Caco-2 (cell line): ENCODE data around the gene DRC7. TPM values are rescaled to one million over a fixed set of nuclear protein-coding genes. Genes with fewer than 3 reads are reported as not detected.

Source experiments
- BruUV-seq: library from RNA; stranded (reverse); fragments of 400-500 nt; replicated peaks from 2 replicates; lab custom pipeline; 2021; lab: Mats Ljungman, UMichigan
- CTCF ChIA-PET: fragments of 300-600 bp; sonication (Branson Sonifier 250); formaldehyde crosslinking; loops from one replicate; lab custom pipeline; 2022; ENCODE audit warnings: antibody characterized with exemption; lab: Charles Lee
- POLR2A ChIA-PET: fragments of 300-600 bp; sonication (Branson Sonifier 250); formaldehyde crosslinking; loops from one replicate; lab custom pipeline; 2022; ENCODE audit warnings: antibody characterized with exemption; lab: Charles Lee
- DNase-seq, 2 experiments: peaks; one replicate each; pipeline versions ENCODE4 v3.0.0 to v3.0.0-alpha.2; 2020 to 2022
- H3K27me3 ChIP-seq: replicated peaks from 2 replicates; pipeline ENCODE4 v1.6.0; 2011; ENCODE audit warnings: low read length; ENCODE audit not compliant: control insufficient read depth, insufficient read depth
- H3K36me3 ChIP-seq: 2 replicates; pipeline ENCODE4 v1.5.1; 2011; ENCODE audit warnings: low read length; ENCODE audit not compliant: control insufficient read depth, insufficient read depth
- H3K4me1 ChIP-seq: fragments of 250-450 bp; sonication (Bioruptor Pico); 2 replicates; pipeline ENCODE4 v1.5.1; 2020; ENCODE audit warnings: mild to moderate bottlenecking
- H3K4me3 ChIP-seq: 2 replicates; pipeline ENCODE4 v1.5.1; 2011; ENCODE audit warnings: low read depth, mild to moderate bottlenecking, control low read depth, low read length
- H3K9me3 ChIP-seq: fragments of 250-450 bp; sonication (Bioruptor Pico); 2 replicates; pipeline ENCODE4 v1.5.1; 2020; ENCODE audit warnings: mild to moderate bottlenecking, moderate library complexity
- H3K27ac Mint-ChIP-seq: one replicate; pipeline ENCODE4 v1.8.0; 2022; ENCODE audit warnings: mixed read lengths; ENCODE audit not compliant: unreplicated experiment
- H3K27me3 Mint-ChIP-seq: one replicate; pipeline ENCODE4 v1.8.0; 2022; ENCODE audit warnings: mixed read lengths; ENCODE audit not compliant: insufficient read depth, unreplicated experiment
- H3K36me3 Mint-ChIP-seq: one replicate; pipeline ENCODE4 v1.8.0; 2022; ENCODE audit warnings: mild to moderate bottlenecking, mixed read lengths; ENCODE audit not compliant: insufficient read depth, unreplicated experiment
- H3K4me1 Mint-ChIP-seq: one replicate; pipeline ENCODE4 v1.8.0; 2022; ENCODE audit warnings: low read depth, mixed read lengths; ENCODE audit not compliant: unreplicated experiment
- H3K4me3 Mint-ChIP-seq: one replicate; pipeline ENCODE4 v1.8.0; 2022; ENCODE audit warnings: mild to moderate bottlenecking, moderate library complexity, mixed read lengths; ENCODE audit not compliant: unreplicated experiment
- H3K9me3 Mint-ChIP-seq: one replicate; pipeline ENCODE4 v1.8.0; 2022; ENCODE audit warnings: mixed read lengths; ENCODE audit not compliant: unreplicated experiment
- intact Hi-C: fragments of 100-400 bp; cut with micrococcal nuclease; formaldehyde crosslinking; loops from one replicate; pipeline ENCODE4 v1.10.0; 2022; ENCODE audit not compliant: unreplicated experiment
- total RNA-seq: library from RNA; stranded (reverse); gene quantifications from 2 replicates; pipeline ENCODE4 v1.2.3, GENCODE V29; 2022
- TF ChIP-seq, protein P1 (sequence below), 2 experiments: fragments of 200-600 bp in 1 of 2; IDR thresholded peaks; 1 replicate in 1 of 2; 2 replicates in 1 of 2; pipeline versions ENCODE4 v1.5.1 to v1.8.0; 2011 to 2022; ENCODE audit warnings: antibody characterized with exemption in 1 of 2, control low read depth in 1 of 2, inconsistent platforms in 1 of 2, low read depth in 1 of 2, low read length in 1 of 2, mild to moderate bottlenecking in 1 of 2, moderate library complexity in 1 of 2; ENCODE audit not compliant: insufficient read depth in 1 of 2, severe bottlenecking in 1 of 2, unreplicated experiment in 1 of 2

DRC7 gene
- total RNA-seq, 1 experiment from 2014 or later, result 1.1 TPM

DNA sequence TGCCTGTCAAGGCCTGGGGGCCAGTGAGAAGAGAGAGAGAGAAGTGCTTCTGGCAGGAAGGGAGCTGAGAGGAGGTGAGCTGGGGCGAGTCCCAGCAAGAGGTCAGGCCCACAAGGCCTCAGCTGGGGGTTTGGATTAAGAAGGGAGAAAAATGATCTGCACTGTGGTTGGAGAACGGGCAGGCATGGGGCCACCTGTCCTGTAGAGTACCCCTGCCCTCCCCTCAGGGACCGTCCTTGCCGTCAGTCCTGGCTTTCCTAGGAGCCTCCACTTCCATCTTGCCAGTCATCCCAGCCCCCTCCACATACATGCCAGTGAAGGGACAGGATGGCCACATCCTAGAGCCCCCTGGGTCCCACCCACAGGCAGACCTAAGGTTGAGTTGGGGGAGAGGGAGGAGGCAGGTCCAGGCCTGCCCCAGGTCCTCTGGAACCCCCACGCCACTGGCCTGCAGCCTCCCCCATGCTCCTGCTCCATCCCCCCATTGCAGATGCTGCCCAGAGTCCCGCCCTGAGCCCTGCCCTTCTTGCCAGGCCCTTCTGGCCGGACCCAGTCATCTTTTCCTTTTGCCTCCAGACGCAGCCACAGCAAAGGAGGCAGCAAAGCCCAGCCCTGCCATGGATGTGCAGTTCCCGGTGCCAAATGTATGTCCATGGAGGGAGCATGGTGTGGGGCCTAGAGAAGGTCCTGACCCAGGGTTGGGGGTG is 59.9 kb downstream of the DRC7 start:
- H3K9me3 ChIP-seq, result no peaks in the 10 kb centered on the region
- ChIA-PET CTCF (interaction anchor here (0.6 kb wide), 1 partner anchor 109 kb away, joined by 3 read pairs; no protein-coding TSS in a partner anchor), POLR2A (no interaction called here)
- no TSS peak for BruUV-seq
- H3K36me3 Mint-ChIP-seq, result peaks cover 44% of the 10 kb centered on the region
- intact Hi-C loops, result loop anchor here (5.0 kb wide), 1 partner anchor 138 kb away; no protein-coding TSS in a partner anchor
- DNase-seq, result no peak
- peaks cover 11% of the 10 kb centered on the region for H3K4me1 Mint-ChIP-seq
- no peak overlapping the region for H3K27ac Mint-ChIP-seq
- H3K4me3 Mint-ChIP-seq, result no peak overlapping the region
- H3K4me1 ChIP-seq, result peaks cover 6% of the 10 kb centered on the region
- TF ChIP-seq, protein P1, sequence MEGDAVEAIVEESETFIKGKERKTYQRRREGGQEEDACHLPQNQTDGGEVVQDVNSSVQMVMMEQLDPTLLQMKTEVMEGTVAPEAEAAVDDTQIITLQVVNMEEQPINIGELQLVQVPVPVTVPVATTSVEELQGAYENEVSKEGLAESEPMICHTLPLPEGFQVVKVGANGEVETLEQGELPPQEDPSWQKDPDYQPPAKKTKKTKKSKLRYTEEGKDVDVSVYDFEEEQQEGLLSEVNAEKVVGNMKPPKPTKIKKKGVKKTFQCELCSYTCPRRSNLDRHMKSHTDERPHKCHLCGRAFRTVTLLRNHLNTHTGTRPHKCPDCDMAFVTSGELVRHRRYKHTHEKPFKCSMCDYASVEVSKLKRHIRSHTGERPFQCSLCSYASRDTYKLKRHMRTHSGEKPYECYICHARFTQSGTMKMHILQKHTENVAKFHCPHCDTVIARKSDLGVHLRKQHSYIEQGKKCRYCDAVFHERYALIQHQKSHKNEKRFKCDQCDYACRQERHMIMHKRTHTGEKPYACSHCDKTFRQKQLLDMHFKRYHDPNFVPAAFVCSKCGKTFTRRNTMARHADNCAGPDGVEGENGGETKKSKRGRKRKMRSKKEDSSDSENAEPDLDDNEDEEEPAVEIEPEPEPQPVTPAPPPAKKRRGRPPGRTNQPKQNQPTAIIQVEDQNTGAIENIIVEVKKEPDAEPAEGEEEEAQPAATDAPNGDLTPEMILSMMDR (IDR thresholded peaks at IDR 0.05; ENCODE audit: insufficient read depth in 1 of 2, low read depth in 1 of 2, low read length in 1 of 2, severe bottlenecking in 1 of 2, unreplicated experiment in 1 of 2), result no peak
- H3K9me3 Mint-ChIP-seq, result no peaks in the 10 kb centered on the region
- H3K27me3 Mint-ChIP-seq, result no peaks in the 10 kb centered on the region
- H3K27me3 ChIP-seq, result no peaks in the 10 kb centered on the region
- H3K4me3 ChIP-seq, result no peak overlapping the region
- H3K36me3 ChIP-seq, result peaks cover 3% of the 10 kb centered on the region

DNA sequence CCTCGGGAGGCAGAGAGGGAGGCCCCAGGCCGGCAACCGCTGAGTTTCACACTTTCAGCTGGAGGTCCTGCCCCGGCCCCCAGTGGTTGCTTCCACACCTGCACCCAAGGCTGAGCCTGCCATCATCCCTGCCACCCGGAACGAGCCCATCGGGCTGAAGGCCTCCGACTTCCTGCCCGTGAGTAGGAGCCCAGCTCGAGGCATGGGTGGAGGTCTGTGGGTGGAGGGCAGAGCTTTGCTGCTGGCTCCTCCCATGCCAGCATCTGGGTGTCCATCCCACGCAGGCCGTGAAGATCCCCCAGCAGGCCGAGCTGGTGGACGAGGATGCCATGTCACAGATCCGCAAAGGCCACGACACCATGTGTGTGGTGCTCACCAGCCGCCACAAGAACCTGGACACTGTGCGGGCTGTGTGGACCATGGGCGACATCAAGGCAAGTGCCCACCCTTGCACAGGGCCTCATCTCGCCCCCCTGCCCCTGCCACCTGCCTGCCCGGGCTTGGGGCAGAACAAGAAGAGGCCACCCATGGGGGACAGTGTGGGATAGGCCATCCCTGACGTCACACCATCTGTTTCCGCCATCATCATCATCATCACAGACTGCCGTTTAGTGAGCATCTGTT is 60.6 kb downstream of the DRC7 start:
- CTCF ChIA-PET, result interaction anchor here (0.6 kb wide), 1 partner anchor 88 kb away, joined by 3 read pairs; no protein-coding TSS in a partner anchor
- Mint-ChIP-seq H3K27ac (no peak overlapping the region), H3K9me3 (no peaks in the 10 kb centered on the region), H3K36me3 (peaks cover 51% of the 10 kb centered on the region), H3K4me3 (no peak overlapping the region), H3K4me1 (peaks cover 18% of the 10 kb centered on the region), H3K27me3 (no peaks in the 10 kb centered on the region)
- Histone ChIP-seq H3K27me3 (no peaks in the 10 kb centered on the region), H3K9me3 (no peaks in the 10 kb centered on the region), H3K4me1 (peaks cover 13% of the 10 kb centered on the region), H3K36me3 (peaks cover 3% of the 10 kb centered on the region), H3K4me3 (no peak overlapping the region)
- POLR2A ChIA-PET, result no interaction called here
- TF ChIP-seq, protein P1 (IDR thresholded peaks at IDR 0.05; ENCODE audit: insufficient read depth in 1 of 2, low read depth in 1 of 2, low read length in 1 of 2, severe bottlenecking in 1 of 2, unreplicated experiment in 1 of 2), result no peak
- intact Hi-C loops, result loop anchor here (5.0 kb wide), 1 partner anchor 137 kb away; no protein-coding TSS in a partner anchor
- DNase-seq, result no peak
- BruUV-seq, result no TSS peak

DNA sequence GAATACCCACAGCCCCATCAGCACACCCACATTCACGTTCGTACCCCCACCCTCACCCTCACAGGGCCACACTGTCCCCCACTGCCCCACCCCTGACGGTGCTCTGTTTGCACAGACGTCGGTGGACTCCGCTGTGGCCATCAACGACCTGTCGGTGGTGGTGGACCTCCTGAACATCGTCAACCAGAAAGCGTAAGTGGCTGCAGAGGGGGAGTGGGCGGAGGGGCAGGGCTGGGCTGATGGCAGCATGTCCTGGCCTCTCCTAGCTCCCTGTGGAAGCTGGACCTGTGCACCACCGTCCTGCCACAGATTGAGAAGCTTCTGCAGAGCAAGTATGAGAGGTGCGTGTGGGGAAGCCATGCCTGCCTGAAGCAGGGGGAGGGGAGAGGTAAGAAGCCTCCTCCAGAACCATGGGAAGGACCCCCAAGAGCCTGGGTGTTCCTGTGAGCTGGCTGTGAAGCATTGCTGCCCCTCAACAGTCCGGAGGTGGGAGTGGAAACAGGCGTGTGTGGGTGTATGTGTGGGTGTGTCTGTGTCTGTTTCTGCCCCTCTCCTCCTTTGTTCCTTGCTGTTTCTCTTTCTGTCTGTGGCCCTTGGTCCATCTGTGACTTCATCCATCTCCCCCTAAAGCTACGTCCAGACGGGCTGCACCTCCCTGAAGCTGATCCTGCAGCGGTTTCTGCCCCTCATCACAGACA is 61.3 kb downstream of the DRC7 start:
- peaks cover 20% of the 10 kb centered on the region for H3K4me1 Mint-ChIP-seq
- peaks cover 58% of the 10 kb centered on the region for H3K36me3 Mint-ChIP-seq
- no TSS peak for BruUV-seq
- H3K27me3 Mint-ChIP-seq, result no peaks in the 10 kb centered on the region
- intact Hi-C loops, result loop anchor here (2.0 to 5.0 kb wide), 3 partner anchors 21 to 136 kb away; partner anchors contain the start of gene KATNB1
- H3K9me3 ChIP-seq, result no peaks in the 10 kb centered on the region
- peak overlapping the region; percentile 4 for H3K27ac Mint-ChIP-seq
- no peak overlapping the region for H3K4me3 Mint-ChIP-seq
- H3K27me3 ChIP-seq, result no peaks in the 10 kb centered on the region
- POLR2A ChIA-PET, result no interaction called here
- no peaks in the 10 kb centered on the region for H3K9me3 Mint-ChIP-seq
- TF ChIP-seq, protein P1 (IDR thresholded peaks at IDR 0.05; ENCODE audit: insufficient read depth in 1 of 2, low read depth in 1 of 2, low read length in 1 of 2, severe bottlenecking in 1 of 2, unreplicated experiment in 1 of 2), result no peak
- peaks cover 17% of the 10 kb centered on the region for H3K4me1 ChIP-seq
- peaks cover 3% of the 10 kb centered on the region for H3K36me3 ChIP-seq
- H3K4me3 ChIP-seq, result no peak overlapping the region
- no peak for DNase-seq
- CTCF ChIA-PET, result interaction anchor here (0.6 to 2.9 kb wide), 3 partner anchors 87 to 107 kb away, joined by 3 to 13 read pairs (median 3); no protein-coding TSS in a partner anchor
